Muscle of back (tissue), 11 donors: ENCODE data around the gene CD58. TPM values are rescaled to one million over a fixed set of nuclear protein-coding genes. Genes with fewer than 3 reads are reported as not detected.
A peak's percentile ranks its signal among the peaks of the same experiment; 100 is the strongest.

Experiments used
- DNase-seq, 3 donors: peaks; one replicate each; pipeline versions ENCODE4 v3.0.0 to v3.0.0-alpha.2; 2013
- polyA plus RNA-seq, 10 donors: library from polyadenylated mRNA; unstranded; fragments of 120-200 nt; gene quantifications; one replicate each; pipeline ENCODE4 v1.2.1, GENCODE V29; 2013; ENCODE audit not compliant: insufficient read length in 10 of 10

The CD58 gene
- polyA plus RNA-seq, 10 donors: 9.7 to 17.6 (median 13.0) TPM

- DNase-seq: no peak
These were observed 95.6 kb downstream of the CD58 start for GRCh38 chr1:116474921-116475849.

GRCh38 chr1:116472431-116472961, 98.3 kb downstream of the CD58 start:
- DNase-seq: peak in 1 of 3 donors; percentile 26

GRCh38 chr1:116471241-116471640, 99.6 kb downstream of the CD58 start:
- DNase-seq: no peak

- no peak for DNase-seq
These were observed 100.2 kb downstream of the CD58 start for GRCh38 chr1:116470671-116471070.

- DNase-seq: no peak
These were observed 103.8 kb downstream of the CD58 start for GRCh38 chr1:116466810-116467557.

GRCh38 chr1:116465845-116466685, 104.8 kb downstream of the CD58 start:
- DNase-seq: no peak

- no peak for DNase-seq
These were observed 105.4 kb downstream of the CD58 start for GRCh38 chr1:116465477-116465844.

Other genes with a start within 250 kb of the CD58 start
- 100 to 1,000 TPM; 114 to 143 (median 121) TPM for gene ATP1A1, start 197.8 kb downstream of the CD58 start, polyA plus RNA-seq
- 10 to 100 TPM; 15.4 to 52.1 (median 29.9) TPM for gene IGSF3, start 96.7 kb upstream of the CD58 start, polyA plus RNA-seq
- 10 to 100 TPM in 1 of 10 donors, 1 to 10 TPM in 1, under 1 TPM in 8; 0.17 to 10.1 (median 0.56) TPM for gene CD2, start 183.4 kb upstream of the CD58 start, polyA plus RNA-seq